GM12891 (cell line): ENCODE measurements around the gene FAM89A.
"Not testable (repeated sequence)": the region's sequence is repeated elsewhere in the genome, so short reads cannot be mapped to it uniquely, and the experiment has no call there.

Source experiments
- DNase-seq: peaks from one replicate; pipeline ENCODE4 v3.0.0; 2011; ENCODE audit warnings: low spot score; ENCODE audit not compliant: insufficient read length
- FAIRE-seq: peaks from 2 replicates; lab custom pipeline; 2011; peaks lifted over from hg19 to GRCh38; lab: Jason Lieb, UNC
- PAX5 ChIP-seq: IDR thresholded peaks from 2 replicates; pipeline ENCODE4 v1.6.1; 2011; ENCODE audit warnings: low read length, moderate library complexity, mild to moderate bottlenecking; ENCODE audit not compliant: insufficient read depth, severe bottlenecking
- POLR2A ChIP-seq: IDR thresholded peaks from 2 replicates; pipeline ENCODE4 v1.6.1; 2011; ENCODE audit warnings: low read depth, low read length, control low read depth
- POLR2AphosphoS5 ChIP-seq: IDR thresholded peaks from 2 replicates; pipeline ENCODE4 v1.6.1; 2011; ENCODE audit warnings: low read depth, low read length, control low read depth
- POU2F2 ChIP-seq: IDR thresholded peaks from 2 replicates; pipeline ENCODE4 v1.6.1; 2011; ENCODE audit warnings: low read depth, mild to moderate bottlenecking, control low read depth, low read length, moderate library complexity
- SPI1 ChIP-seq: IDR thresholded peaks from 2 replicates; pipeline ENCODE4 v1.6.1; 2011; ENCODE audit warnings: low read depth, low read length, control low read depth
- TAF1 ChIP-seq: IDR thresholded peaks from 2 replicates; pipeline ENCODE4 v1.6.1; 2011; ENCODE audit warnings: low read depth, low read length, control low read depth

FAM89A gene

DNA sequence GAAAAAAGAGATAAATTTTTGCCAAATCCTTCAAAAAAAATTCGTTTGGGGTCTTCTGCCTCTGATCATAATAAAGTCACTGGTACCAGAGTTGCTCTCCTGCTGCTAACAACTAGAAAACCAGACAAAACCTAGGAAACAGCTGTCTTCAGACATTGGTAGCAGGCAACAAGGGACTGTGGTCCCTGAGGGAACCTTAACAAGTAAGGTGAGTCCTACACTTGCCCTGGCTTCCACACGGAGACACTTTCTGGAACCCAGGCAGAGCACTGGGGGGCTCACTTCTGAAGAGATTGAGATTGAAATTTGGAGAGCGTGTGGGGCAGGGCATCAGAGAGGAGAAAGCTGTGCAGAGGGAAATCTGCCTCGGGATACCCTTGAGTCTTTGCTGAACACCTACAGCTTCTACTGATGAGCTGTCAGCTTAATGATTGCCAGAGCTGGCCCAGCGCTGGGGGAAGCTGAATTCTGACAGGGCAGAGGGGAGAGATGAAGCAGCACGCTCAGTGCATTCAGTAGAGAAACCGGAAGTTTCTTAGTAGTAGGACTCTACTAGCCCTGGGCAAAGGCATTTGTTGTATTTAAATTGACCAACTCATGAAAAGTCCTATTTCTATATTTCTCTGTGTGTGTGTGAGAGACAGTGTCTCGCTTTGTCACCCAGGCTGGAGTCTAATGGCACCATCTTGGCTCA, 18.5 kb upstream of the FAM89A start:
- TF ChIP-seq PAX5 (no peak), TAF1 (no peak), POLR2A (no peak), POLR2AphosphoS5 (no peak), POU2F2 (no peak)
- DNase-seq (no peak), FAIRE-seq (no peak)

DNA sequence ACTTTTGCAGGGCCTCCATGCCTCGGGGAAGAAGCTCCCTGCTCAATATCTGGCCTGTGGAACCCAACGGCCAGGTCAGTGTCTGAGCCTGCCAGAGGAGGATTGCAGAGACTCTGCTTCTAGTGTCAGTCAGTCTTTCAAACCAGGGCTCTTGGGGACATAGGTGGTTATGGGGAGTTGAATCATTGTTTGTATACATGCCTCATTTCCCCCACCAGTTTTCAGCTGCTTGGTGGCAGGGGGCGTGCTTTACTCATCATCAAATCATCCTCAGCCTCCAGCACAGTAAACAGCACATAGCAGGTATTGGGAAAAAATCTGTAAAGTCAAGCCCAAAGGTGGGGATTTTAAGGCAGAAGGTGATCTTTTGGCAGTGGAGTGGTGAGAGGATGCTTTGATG, 17.4 kb upstream of the FAM89A start:
- no peak for DNase-seq
- no peak for FAIRE-seq
- TF ChIP-seq POLR2A = no peak
- no peak for TF ChIP-seq POLR2AphosphoS5
- TF ChIP-seq PAX5 = no peak
- TF ChIP-seq POU2F2 = no peak
- no peak for TF ChIP-seq TAF1
- TF ChIP-seq SPI1 = no peak

DNA sequence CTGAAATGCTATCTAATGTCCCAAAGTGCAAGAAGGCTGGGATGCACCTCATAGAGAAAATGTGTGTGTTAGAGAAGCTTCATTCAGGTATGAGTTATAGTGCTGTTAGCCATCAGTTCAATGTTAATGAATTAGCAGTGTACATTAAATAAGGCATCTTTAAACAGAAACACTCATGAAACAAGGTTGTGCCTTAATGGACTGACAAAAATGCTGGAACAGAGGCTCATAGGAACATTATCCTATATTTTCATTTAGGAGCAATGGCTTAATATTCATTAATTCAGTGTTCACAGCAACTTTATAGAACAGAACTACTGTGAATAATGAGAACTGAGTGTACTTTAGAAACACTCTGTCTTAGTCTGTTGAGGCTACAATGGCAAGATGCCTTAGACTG, 15.2 kb upstream of the FAM89A start:
- no peak for DNase-seq
- TF ChIP-seq PAX5 (no peak), POLR2A (no peak), TAF1 (no peak), POLR2AphosphoS5 (no peak), SPI1 (no peak), POU2F2 (no peak)

DNA sequence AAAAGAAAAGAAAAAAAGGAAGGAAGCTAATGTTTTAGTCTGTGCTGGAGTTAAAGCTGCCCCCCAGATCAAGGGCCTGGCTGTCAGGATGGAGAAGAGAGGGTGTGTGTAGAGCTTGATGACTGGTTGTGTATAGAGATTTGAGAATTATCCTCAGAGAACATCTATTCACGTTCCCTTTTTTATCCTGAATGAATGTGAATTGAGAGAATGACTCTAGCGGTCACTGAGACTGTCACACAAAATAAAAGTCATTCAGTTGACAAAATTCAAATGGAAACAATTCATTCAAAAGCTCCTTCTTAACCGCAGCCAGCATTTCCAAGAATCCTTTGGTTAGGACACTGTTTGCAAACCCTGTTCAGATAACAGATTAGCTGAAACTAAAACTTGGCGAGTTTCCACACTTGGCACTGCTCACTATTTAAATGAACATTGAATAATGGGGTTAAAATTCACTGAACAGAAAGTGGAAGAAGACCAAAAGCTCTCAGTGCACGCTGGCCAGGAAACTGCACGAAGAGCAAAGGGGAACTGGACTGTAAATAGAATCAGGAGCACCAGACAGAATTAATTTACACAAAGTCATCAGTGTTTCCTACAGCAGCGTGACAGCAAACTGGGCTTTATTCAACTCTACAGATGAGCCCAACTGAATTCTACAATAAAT, 13.6 kb upstream of the FAM89A start:
- FAIRE-seq = peak; percentile 55
- no peak for DNase-seq
- TF ChIP-seq POU2F2 (no peak), POLR2AphosphoS5 (no peak), POLR2A (no peak), TAF1 (no peak), SPI1 (peak; percentile 42; the same call in 1 of the 2 replicates)

More for the DNA sequence above, 15.2 kb upstream of the FAM89A start:
- no peak for FAIRE-seq

DNA sequence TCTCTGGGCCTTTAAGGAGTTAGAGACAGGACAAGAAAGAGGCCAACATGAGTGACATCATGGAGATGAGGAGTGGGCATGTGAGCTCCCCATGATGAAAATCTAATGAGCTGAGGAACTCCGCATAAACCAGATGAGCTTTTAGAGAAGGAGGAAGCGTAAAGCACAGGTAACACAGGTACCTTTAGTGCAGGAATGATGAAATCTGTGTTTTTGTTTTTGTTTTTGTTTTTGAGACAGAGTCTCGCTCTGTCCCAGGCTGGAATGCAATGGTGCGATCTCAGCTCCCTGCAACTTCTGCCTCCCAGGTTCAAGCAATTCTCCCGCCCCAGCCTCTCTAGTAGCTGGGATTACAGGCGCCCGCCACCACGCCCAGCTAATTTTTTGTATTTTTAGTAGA, 12.7 kb upstream of the FAM89A start:
- TF ChIP-seq PAX5 (no peak), SPI1 (no peak), TAF1 (no peak), POU2F2 (no peak), POLR2A (no peak)
- DNase-seq (no peak), FAIRE-seq (no peak)

DNA sequence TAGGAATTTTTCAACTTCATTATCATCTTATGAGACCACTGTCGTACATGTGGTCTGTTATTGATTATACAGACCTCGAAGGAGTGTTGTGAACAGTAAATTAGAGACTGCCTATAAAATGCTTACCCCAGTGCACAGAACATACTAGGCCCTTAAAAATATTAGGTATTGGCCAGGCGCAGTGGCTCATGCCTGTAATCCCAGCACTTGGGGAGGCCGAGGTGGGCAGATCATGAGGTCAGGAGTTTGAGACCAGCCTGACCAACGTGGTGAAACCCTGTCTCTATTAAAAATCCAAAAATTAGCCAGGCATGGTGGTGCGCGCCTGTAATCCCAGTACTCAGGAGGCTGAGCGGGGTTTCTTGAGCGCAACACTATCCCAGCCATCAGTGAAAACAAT, 10.9 kb upstream of the FAM89A start:
- not testable (repeated sequence) for DNase-seq, FAIRE-seq

DNA sequence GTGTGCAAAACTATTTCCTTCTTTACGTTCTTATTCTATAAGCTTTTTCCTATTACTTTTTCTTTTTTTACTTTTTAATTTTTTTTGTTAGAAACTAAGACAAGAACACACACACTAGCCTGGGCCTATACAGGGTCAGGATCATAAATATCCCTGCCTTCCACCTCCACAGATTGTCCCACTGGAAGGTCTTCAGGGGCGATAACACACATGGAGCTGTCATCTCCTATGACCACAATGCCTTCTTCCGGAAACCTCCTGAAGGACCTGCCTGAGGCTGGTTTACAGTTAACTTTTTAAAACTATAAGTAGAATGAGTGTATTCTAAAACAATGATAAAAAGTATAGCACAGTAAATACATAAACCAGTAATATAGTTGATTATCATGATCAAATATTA, 10.3 kb upstream of the FAM89A start:
- no peak for TF ChIP-seq POU2F2
- no peak for TF ChIP-seq SPI1
- TF ChIP-seq TAF1 = no peak
- TF ChIP-seq POLR2AphosphoS5 = no peak
- TF ChIP-seq PAX5 = no peak
- TF ChIP-seq POLR2A = no peak
- FAIRE-seq (no peak), DNase-seq (no peak)

DNA sequence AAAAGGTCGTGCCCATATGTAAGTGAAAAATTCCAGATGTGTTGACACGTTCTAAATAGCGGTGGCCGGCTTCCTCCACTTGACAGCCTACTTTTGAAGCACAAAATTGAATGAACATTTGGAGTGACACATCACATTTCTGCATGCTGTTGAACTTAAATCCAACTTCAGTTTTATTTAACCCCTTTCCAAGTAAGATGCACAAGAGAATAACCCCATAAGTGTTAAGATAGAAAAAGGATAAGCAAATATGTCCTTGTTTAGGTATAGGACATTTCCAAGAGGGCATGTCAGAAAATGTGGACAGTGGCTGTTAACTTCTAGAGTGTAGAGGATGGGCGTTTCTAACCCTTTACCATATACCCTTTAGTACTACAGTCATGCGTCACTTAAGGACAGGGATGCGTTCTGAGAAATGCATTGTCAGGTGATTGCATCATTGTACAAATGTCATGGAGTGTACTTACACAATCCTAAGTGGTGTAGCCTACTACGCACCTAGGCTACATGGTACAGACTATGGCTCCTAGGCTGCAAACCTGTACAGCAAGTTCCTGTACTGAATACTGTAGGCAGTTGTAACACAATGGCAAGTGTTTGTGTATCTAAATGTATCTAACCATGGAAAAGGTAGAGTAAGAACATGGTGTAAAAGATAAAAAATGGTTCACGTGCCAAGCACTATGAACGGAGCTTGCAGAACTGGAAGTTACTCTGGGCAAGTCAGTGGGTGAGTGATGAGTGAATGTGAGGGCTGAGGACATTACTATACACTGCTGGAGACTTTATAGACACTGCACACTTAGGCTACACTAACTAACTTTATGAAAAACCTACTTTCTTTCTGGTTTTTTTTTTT, 9.3 kb upstream of the FAM89A start:
- FAIRE-seq = no peak
- TF ChIP-seq POLR2AphosphoS5 (no peak), PAX5 (no peak), POU2F2 (no peak), POLR2A (no peak), TAF1 (no peak), SPI1 (no peak)
- no peak for DNase-seq

DNA sequence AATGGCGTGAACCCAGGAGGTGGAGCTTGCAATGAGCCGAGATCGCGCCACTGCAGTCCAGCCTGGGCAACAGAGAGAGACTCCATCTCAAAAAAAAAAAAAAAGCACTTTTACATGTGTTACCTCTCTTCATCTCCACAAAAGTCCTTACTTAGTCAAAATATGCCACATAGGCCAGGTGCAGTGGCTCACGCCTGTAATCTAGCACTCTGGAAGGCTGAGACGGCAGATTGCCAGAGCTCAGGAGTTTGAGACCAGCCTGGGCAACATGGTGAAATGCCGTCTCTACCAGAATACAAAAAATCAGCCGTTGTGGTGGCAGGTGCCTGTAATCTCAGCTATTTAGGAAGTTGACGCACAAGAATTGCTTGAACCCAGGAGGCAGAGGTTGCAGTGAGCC, 8.4 kb upstream of the FAM89A start:
- not testable (repeated sequence) for FAIRE-seq, DNase-seq

DNA sequence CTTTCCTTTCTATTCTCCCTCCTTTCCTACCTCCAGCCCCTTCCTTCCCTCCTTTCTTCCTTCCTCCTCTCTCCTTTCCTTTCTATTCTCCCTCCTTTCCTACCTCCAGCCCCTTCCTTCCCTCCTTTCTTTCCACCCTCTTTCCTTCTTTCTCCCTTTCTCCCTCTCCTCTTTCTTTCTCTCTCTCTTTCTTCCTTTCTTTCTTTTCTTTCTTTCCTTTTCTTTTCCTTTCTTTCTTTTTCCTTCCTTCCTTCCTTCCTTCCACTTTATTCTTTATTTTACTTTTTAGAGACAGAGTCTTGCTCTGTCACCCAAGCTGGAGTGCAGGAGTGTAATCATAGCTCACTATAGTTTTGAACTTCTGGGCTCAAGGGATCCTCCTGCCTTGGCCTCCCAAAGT, 7.5 kb upstream of the FAM89A start:
- not testable (repeated sequence) for FAIRE-seq

More for the DNA sequence above, 7.5 kb upstream of the FAM89A start:
- DNase-seq = not testable (repeated sequence)
